H1 (cell line): Measurements from ENCODE around the gene DNAJC6. TPM values are rescaled to one million over a fixed set of nuclear protein-coding genes. Genes with fewer than 3 reads are reported as not detected.
A peak's percentile ranks its signal among the peaks of the same experiment; 100 is the strongest.

Experiments
- CTCF ChIA-PET: fragments of 300-600 bp; sonication (Branson Sonifier 250); formaldehyde crosslinking; loops from one replicate; lab custom pipeline; 2021; ENCODE audit not compliant: partially characterized antibody; lab: Charles Lee
- POLR2A ChIA-PET: fragments of 300-600 bp; sonication (Branson Sonifier 250); formaldehyde crosslinking; loops from one replicate; lab custom pipeline; 2021; ENCODE audit warnings: inconsistent platforms; ENCODE audit not compliant: partially characterized antibody; lab: Charles Lee
- DNase-seq, 2 experiments: peaks; one replicate each; pipeline versions ENCODE4 v3.0.0 to v3.0.0-alpha.2; 2010 to 2022; ENCODE audit warnings: low spot score in 2 of 2, low read depth in 1 of 2, mixed read lengths in 1 of 2
- FAIRE-seq: peaks from 2 replicates; lab custom pipeline; 2011; peaks lifted over from hg19 to GRCh38; lab: Jason Lieb, UNC
- H2AFZ ChIP-seq: 2 replicates; pipeline ENCODE4 v1.8.1; 2012; ENCODE audit warnings: low read length, inconsistent platforms
- H2AK5ac ChIP-seq: 2 replicates; pipeline ENCODE4 v1.6.1; 2013; ENCODE audit warnings: low read depth, low read length
- H2BK120ac ChIP-seq: replicated peaks from 2 replicates; pipeline ENCODE3; 2013; ENCODE audit warnings: low read depth, low read length, inconsistent platforms
- H2BK12ac ChIP-seq: 2 replicates; pipeline ENCODE4 v1.6.1; 2013; ENCODE audit warnings: low read depth, low read length
- H2BK15ac ChIP-seq: 2 replicates; pipeline ENCODE4 v1.6.1; 2013; ENCODE audit warnings: low read length
- H2BK20ac ChIP-seq: 2 replicates; pipeline ENCODE4 v1.6.1; 2013; ENCODE audit warnings: low read length
- H2BK5ac ChIP-seq: 2 replicates; pipeline ENCODE4 v1.6.1; 2013; ENCODE audit warnings: low read depth, low read length
- H3K14ac ChIP-seq: 2 replicates; pipeline ENCODE4 v1.6.1; 2013; ENCODE audit warnings: inconsistent platforms; ENCODE audit not compliant: insufficient read length
- H3K18ac ChIP-seq: 2 replicates; pipeline ENCODE4 v1.6.1; 2013; ENCODE audit warnings: low read length; ENCODE audit errors: extremely low read depth
- H3K23ac ChIP-seq: 2 replicates; pipeline ENCODE4 v1.6.1; 2013; ENCODE audit warnings: inconsistent platforms; ENCODE audit not compliant: insufficient read length
- H3K23me2 ChIP-seq: 2 replicates; pipeline ENCODE4 v1.6.1; 2013; ENCODE audit warnings: low read depth, low read length
- H3K27ac ChIP-seq: 2 replicates; pipeline ENCODE4 v1.6.1; 2011; ENCODE audit warnings: low read depth, low read length, inconsistent platforms
- H3K27me3 ChIP-seq, 4 experiments: replicated peaks in 1 of 4; 1 replicate in 1 of 4; 2 replicates in 3 of 4; pipeline versions ENCODE4 v1.6.1 to v1.8.1; 2011 to 2013; ENCODE audit warnings: low read length in 3 of 4, mild to moderate bottlenecking in 3 of 4, inconsistent platforms in 2 of 4, mixed read lengths in 2 of 4, moderate library complexity in 1 of 4; ENCODE audit not compliant: control insufficient read depth in 3 of 4, insufficient read depth in 3 of 4; ENCODE audit errors: extremely low read depth in 1 of 4
- H3K36me3 ChIP-seq, 4 experiments: 2 replicates each; pipeline versions ENCODE4 v1.6.1 to v1.8.1; 2011 to 2013; ENCODE audit warnings: mild to moderate bottlenecking in 4 of 4, low read length in 3 of 4, moderate library complexity in 2 of 4, control low read depth in 1 of 4, inconsistent platforms in 1 of 4; ENCODE audit not compliant: insufficient read depth in 4 of 4, control insufficient read depth in 2 of 4
- H3K4ac ChIP-seq: replicated peaks from 2 replicates; pipeline ENCODE3; 2013; ENCODE audit warnings: low read length, low read depth, mixed read lengths, inconsistent platforms; ENCODE audit not compliant: insufficient read length
- H3K4me1 ChIP-seq, 4 experiments: replicated peaks in 1 of 4; 1 replicate in 1 of 4; 2 replicates in 3 of 4; pipeline versions ENCODE4 v1.6.1 to v1.8.1; 2011 to 2013; ENCODE audit warnings: low read length in 3 of 4, inconsistent platforms in 2 of 4, mixed read lengths in 1 of 4; ENCODE audit not compliant: insufficient read depth in 4 of 4, control insufficient read depth in 3 of 4
- H3K4me2 ChIP-seq, 2 experiments: 2 replicates each; pipeline versions ENCODE4 v1.6.1 to v1.8.1; 2011 to 2013; ENCODE audit warnings: low read depth in 2 of 2, low read length in 2 of 2, control low read depth in 1 of 2, inconsistent platforms in 1 of 2, mild to moderate bottlenecking in 1 of 2; ENCODE audit not compliant: insufficient read depth in 1 of 2
- H3K4me3 ChIP-seq, 4 experiments: fragments of 200-600, 300-600 bp in 1 of 4; sonication (generic), shearing (Covaris generic), sonication (Bioruptor Twin) in 1 of 4; 2 replicates each; pipeline versions ENCODE4 v1.5.1 to v1.8.1; 2011 to 2016; ENCODE audit warnings: low read length in 4 of 4, low read depth in 3 of 4, control low read depth in 2 of 4, inconsistent platforms in 2 of 4, mild to moderate bottlenecking in 2 of 4, mixed read lengths in 1 of 4, moderate library complexity in 1 of 4; ENCODE audit not compliant: insufficient read depth in 2 of 4; ENCODE audit errors: extremely low read depth in 1 of 4
- H3K56ac ChIP-seq: replicated peaks from 2 replicates; pipeline ENCODE3; 2013; ENCODE audit warnings: low read depth, mild to moderate bottlenecking, mixed read lengths, low read length, inconsistent platforms; ENCODE audit not compliant: insufficient read length
- H3K79me1 ChIP-seq: 2 replicates; pipeline ENCODE4 v1.6.1; 2013; ENCODE audit warnings: low read depth, low read length, control low read depth
- H3K79me2 ChIP-seq, 2 experiments: 2 replicates each; pipeline versions ENCODE4 v1.6.1 to v1.8.1; 2012 to 2013; ENCODE audit warnings: low read length in 2 of 2, mild to moderate bottlenecking in 2 of 2, inconsistent platforms in 1 of 2; ENCODE audit not compliant: insufficient read depth in 2 of 2, control insufficient read depth in 1 of 2
- H3K9ac ChIP-seq, 4 experiments: replicated peaks in 1 of 4; 1 replicate in 1 of 4; 2 replicates in 3 of 4; pipeline versions ENCODE4 v1.6.1 to v1.8.1; 2011 to 2013; ENCODE audit warnings: low read depth in 3 of 4, low read length in 3 of 4, control low read depth in 2 of 4, mild to moderate bottlenecking in 2 of 4, moderate library complexity in 2 of 4, inconsistent platforms in 1 of 4; ENCODE audit errors: extremely low read depth in 1 of 4
- H3K9me3 ChIP-seq, 2 experiments: 2 replicates each; pipeline versions ENCODE4 v1.6.1 to v1.8.1; 2012 to 2013; ENCODE audit warnings: mild to moderate bottlenecking in 2 of 2, moderate library complexity in 2 of 2, control low read depth in 1 of 2, inconsistent platforms in 1 of 2, low read depth in 1 of 2, low read length in 1 of 2, mixed read lengths in 1 of 2; ENCODE audit not compliant: insufficient read depth in 2 of 2
- H4K20me1 ChIP-seq, 2 experiments: replicated peaks in 1 of 2; 2 replicates each; pipeline versions ENCODE3 to v1.8.1; 2011 to 2013; ENCODE audit warnings: inconsistent platforms in 2 of 2, low read length in 2 of 2, mild to moderate bottlenecking in 1 of 2; ENCODE audit not compliant: insufficient read depth in 2 of 2, control insufficient read depth in 1 of 2
- H4K5ac ChIP-seq: 2 replicates; pipeline ENCODE4 v1.6.1; 2013; ENCODE audit warnings: low read length, low read depth, mixed read lengths, inconsistent platforms; ENCODE audit not compliant: insufficient read length
- H4K8ac ChIP-seq: 2 replicates; pipeline ENCODE4 v1.8.0; 2013; ENCODE audit warnings: mild to moderate bottlenecking, moderate library complexity, low read length, inconsistent platforms; ENCODE audit not compliant: insufficient read depth; ENCODE audit errors: extremely low read depth
- H4K91ac ChIP-seq: replicated peaks from 2 replicates; pipeline ENCODE3; 2013; ENCODE audit warnings: low read length, mixed read lengths, inconsistent platforms; ENCODE audit not compliant: insufficient read length
- CBX5 ChIP-seq: fragments of 300-800, 300-1000 bp; sonication (generic); IDR thresholded peaks from 2 replicates; pipeline ENCODE4 v1.7.1; 2016; ENCODE audit warnings: antibody characterized with exemption, low read length, low read depth
- CEBPB ChIP-seq: IDR thresholded peaks from 2 replicates; pipeline ENCODE4 v1.6.1; 2012; ENCODE audit warnings: low read depth, low read length
- POU5F1 ChIP-seq: IDR thresholded peaks from 2 replicates; pipeline ENCODE4 v1.6.1; 2011; ENCODE audit warnings: low read depth, mild to moderate bottlenecking, low read length, moderate library complexity
- RXRA ChIP-seq: IDR thresholded peaks from 2 replicates; pipeline ENCODE4 v1.6.1; 2011; ENCODE audit warnings: low read depth, mild to moderate bottlenecking, low read length, moderate library complexity; ENCODE audit not compliant: insufficient read depth
- SP2 ChIP-seq: IDR thresholded peaks from 2 replicates; pipeline ENCODE4 v1.6.1; 2012; ENCODE audit warnings: mild to moderate bottlenecking, low read length, inconsistent platforms
- USF2 ChIP-seq: IDR thresholded peaks from 2 replicates; pipeline ENCODE4 v1.6.1; 2011; ENCODE audit warnings: low read length, improper control_type of control experiment
- WGBS, 2 experiments: shearing (Covaris generic) in 1 of 2; methylation state at CpG; one replicate each; pipeline versions ENCODE4 v1.1.6 to v1.1.7; 2013 to 2015; ENCODE audit warnings: low lambda C conversion rate in 2 of 2, mixed read lengths in 2 of 2, inconsistent platforms in 1 of 2, low coverage in 1 of 2, missing lambda C conversion rate in 1 of 2; ENCODE audit not compliant: insufficient replicate concordance in 2 of 2, insufficient coverage in 1 of 2, insufficient read length in 1 of 2; ENCODE audit errors: extremely low coverage in 1 of 2, missing lambda C conversion rate in 1 of 2; 5-methylcytosine and 5-hydroxymethylcytosine counted together
- polyA plus RNA-seq, 7 experiments: library from polyadenylated mRNA; depleted of rRNA in 3 of 7; stranded (reverse) in 5 of 7; unstranded in 2 of 7; fragments of >200 nt in 5 of 7; fragments of 200-250 nt in 2 of 7; gene quantifications; 1 replicate in 5 of 7; 2 replicates in 1 of 7; 4 replicates in 1 of 7; pipeline versions ENCODE4 v1.2.1 to v1.2.3, GENCODE V29; 2011 to 2013; ENCODE audit warnings: missing spikeins in 2 of 7, mixed read lengths in 2 of 7
- total RNA-seq: library from RNA; stranded (reverse); fragmentation: NEBNext Ultra II Directional; extraction: Animal tissue kit (Norgen Biotek cat#: 25700); gene quantifications from 2 replicates; pipeline ENCODE4 v1.2.1, GENCODE V29; 2021

Gene DNAJC6
- total and polyA plus RNA-seq, 2 of the 8 experiments (the other 6 are each of a cell fraction or from before 2014, with no cell fraction given) = 1.6 to 3.0 TPM

- H3K36me3 ChIP-seq = no peaks in the 10 kb centered on the region
- peak overlapping the region in 2 of 4 experiments; percentile 47 to 73; a peak in 4 of 8 replicates for H3K4me3 ChIP-seq
- no peak overlapping the region for H2BK5ac ChIP-seq
- WGBS, 2 experiments = 5% methylated on average over 1 of the region's 1 CpG; no CpG with 5 or more reads in 1 of the 2 experiments
- no peak overlapping the region for H4K8ac ChIP-seq
- H4K5ac ChIP-seq = no peak overlapping the region
- H4K20me1 ChIP-seq = no peaks in the 10 kb centered on the region
- peaks cover 4% of the 10 kb centered on the region for H3K23me2 ChIP-seq
- peak overlapping the region; percentile 15; the same call in 1 of the 2 replicates for H2AFZ ChIP-seq
- peak overlapping the region in 1 of 4 experiments; percentile 27; a peak in 1 of 7 replicates for H3K9ac ChIP-seq
- no peak overlapping the region for H3K18ac ChIP-seq
- peaks cover 0 to 5% (median 3%) of the 10 kb centered on the region in 4 experiments; a peak in 5 of 7 replicates for H3K4me1 ChIP-seq
- no peaks in the 10 kb centered on the region; a peak in 3 of 7 replicates for H3K27me3 ChIP-seq
- no peak for FAIRE-seq
- H2AK5ac ChIP-seq = no peak overlapping the region
- H3K4ac ChIP-seq = no peak overlapping the region
- H4K91ac ChIP-seq = no peak overlapping the region
- H3K9me3 ChIP-seq = no peaks in the 10 kb centered on the region
- ChIA-PET POLR2A (interaction anchor here (0.7 to 1.5 kb wide), 5 partner anchors 12 to 979 kb away, joined by 3 to 10 read pairs (median 5); partner anchors contain the start of gene DNAJC6), CTCF (interaction anchor here (1.0 to 3.8 kb wide), 14 partner anchors 10 to 421 kb away, joined by 3 to 17 read pairs (median 4); partner anchors contain the start of gene DNAJC6)
- no peaks in the 10 kb centered on the region for H3K79me2 ChIP-seq
- peak overlapping the region; percentile 59 to 73; a peak in 3 of 4 replicates for H3K4me2 ChIP-seq
- no peaks in the 10 kb centered on the region for H3K79me1 ChIP-seq
- DNase-seq = no peak
- no peak overlapping the region for H3K27ac ChIP-seq
- no peak overlapping the region for H2BK12ac ChIP-seq
- no peak overlapping the region for H3K23ac ChIP-seq
- H3K56ac ChIP-seq = no peak overlapping the region
- H2BK15ac ChIP-seq = no peak overlapping the region
- no peak overlapping the region for H2BK120ac ChIP-seq
- H3K14ac ChIP-seq = no peak overlapping the region
- H2BK20ac ChIP-seq = no peak overlapping the region
- TF ChIP-seq POU5F1 = no peak
- TF ChIP-seq CBX5 = no peak
- TF ChIP-seq CEBPB = no peak
- no peak for TF ChIP-seq RXRA
- TF ChIP-seq USF2 = no peak
- no peak for TF ChIP-seq SP2
Observed at GRCh38 chr1:65266476-65266875, 42.9 kb upstream of the DNAJC6 start.
